Peyer's patch (tissue), 4 donors: ENCODE data around the gene LMBRD1.

ENCODE experiments used
- CTCF ChIP-seq, 6 experiments: fragments of 450-650 bp in 4 of 6; fragments of 200-600 bp in 2 of 6; sonication (generic) in 1 of 6; IDR thresholded peaks; one replicate each; pipeline ENCODE4 v1.5.1; 2017 to 2019; ENCODE audit warnings: antibody characterized with exemption in 6 of 6, mild to moderate bottlenecking in 3 of 6, moderate library complexity in 1 of 6
- POLR2A ChIP-seq, 2 donors: fragments of 450-650 bp; IDR thresholded peaks; one replicate each; pipeline ENCODE4 v1.5.1; 2017; ENCODE audit warnings: antibody characterized with exemption in 2 of 2, mild to moderate bottlenecking in 2 of 2, moderate library complexity in 2 of 2

GRCh38 chr6:69706724-69707123, 90.1 kb downstream of the LMBRD1 start:
- TF ChIP-seq CTCF (IDR thresholded peaks at IDR 0.05) (no peak), POLR2A (IDR thresholded peaks at IDR 0.05) (no peak)
